HepG2 (cell line): Measurements from ENCODE around the gene CEP120. TPM values are rescaled to one million over a fixed set of nuclear protein-coding genes. Genes with fewer than 3 reads are reported as not detected.

ENCODE experiments used
- ATAC-seq: fragments of 200-7000 bp; cut with Tn5 transposase; 3 replicates; pipeline ENCODE4 v1.9.1; 2020; ENCODE audit warnings: mild to moderate bottlenecking, moderate library complexity
- BruUV-seq: library from RNA; stranded (reverse); fragments of 400-500 nt; replicated peaks from 2 replicates; lab custom pipeline; 2021; lab: Mats Ljungman, UMichigan
- CTCF ChIA-PET: fragments of 300-600 bp; formaldehyde crosslinking; extraction: SDS; loops from one replicate; lab custom pipeline; 2021; ENCODE audit warnings: low total read pairs, inconsistent platforms, low intra/inter-chr PET ratio; lab: Yijun Ruan, JAX
- POLR2A ChIA-PET: fragments of 350-600 bp; sonication (Branson Sonifier 250); formaldehyde crosslinking; loops from one replicate; lab custom pipeline; 2020; ENCODE audit warnings: antibody characterized with exemption, inconsistent platforms; lab: Yijun Ruan, JAX
- DNase-seq: peaks from one replicate; pipeline ENCODE4 v3.0.0-alpha.2; 2015; ENCODE audit warnings: low spot score
- FAIRE-seq: peaks from 3 replicates; lab custom pipeline; 2011; peaks lifted over from hg19 to GRCh38; lab: Jason Lieb, UNC
- H2AFZ ChIP-seq: one replicate; pipeline ENCODE4 v1.6.1; 2011; ENCODE audit warnings: low read length, inconsistent platforms
- H3K27ac ChIP-seq: fragments of 300-600 bp; 3 replicates; pipeline ENCODE4 v1.8.0; 2011; ENCODE audit warnings: mixed run types, mild to moderate bottlenecking, mixed read lengths, low read length, inconsistent platforms; ENCODE audit not compliant: insufficient read depth; ENCODE audit errors: extremely low read length
- H3K27me3 ChIP-seq, 2 experiments: fragments of 200-600 bp in 1 of 2; 2 replicates in 1 of 2; 3 replicates in 1 of 2; pipeline versions ENCODE4 v1.6.0 to v1.8.0; 2011; ENCODE audit warnings: low read length in 2 of 2, mild to moderate bottlenecking in 2 of 2, moderate library complexity in 2 of 2, inconsistent platforms in 1 of 2; ENCODE audit not compliant: insufficient read depth in 2 of 2, control insufficient read depth in 1 of 2
- H3K36me3 ChIP-seq, 2 experiments: fragments of 200-600 bp in 1 of 2; replicated peaks in 1 of 2; 2 replicates in 1 of 2; 3 replicates in 1 of 2; pipeline versions ENCODE4 v1.5.1 to v1.8.0; 2011; ENCODE audit warnings: low read length in 2 of 2, inconsistent platforms in 1 of 2; ENCODE audit not compliant: insufficient read depth in 2 of 2, control insufficient read depth in 1 of 2
- H3K4me1 ChIP-seq: 2 replicates; pipeline ENCODE4 v1.5.1; 2012; ENCODE audit warnings: low read length, inconsistent platforms; ENCODE audit not compliant: insufficient read depth
- H3K4me2 ChIP-seq: 2 replicates; pipeline ENCODE4 v1.6.0; 2011; ENCODE audit warnings: low read depth, low read length, inconsistent platforms
- H3K4me3 ChIP-seq, 3 experiments: fragments of 200-600 bp in 1 of 3; sonication (generic), shearing (Covaris generic) in 1 of 3; replicated peaks in 1 of 3; 2 replicates each; pipeline ENCODE4 v1.5.1; 2011 to 2016; ENCODE audit warnings: low read length in 3 of 3, inconsistent platforms in 2 of 3, low read depth in 2 of 3, mild to moderate bottlenecking in 2 of 3, control low read depth in 1 of 3, mixed read lengths in 1 of 3; ENCODE audit not compliant: insufficient read depth in 1 of 3
- H3K79me2 ChIP-seq: one replicate; pipeline ENCODE4 v1.6.1; 2011; ENCODE audit warnings: low read length, inconsistent platforms; ENCODE audit not compliant: insufficient read depth
- H3K9ac ChIP-seq: 2 replicates; pipeline ENCODE4 v1.6.0; 2011; ENCODE audit warnings: mild to moderate bottlenecking, low read depth, low read length, inconsistent platforms; ENCODE audit not compliant: insufficient read depth
- H3K9me3 ChIP-seq: 2 replicates; pipeline ENCODE4 v1.5.1; 2012; ENCODE audit warnings: mild to moderate bottlenecking, low read length
- H4K20me1 ChIP-seq: 2 replicates; pipeline ENCODE4 v1.6.0; 2011; ENCODE audit warnings: inconsistent platforms, mild to moderate bottlenecking, low read length, moderate library complexity; ENCODE audit not compliant: insufficient read depth
- CENPT ChIP-seq: sonication (generic); formaldehyde crosslinking; IDR thresholded peaks from 2 replicates; pipeline ENCODE4 v1.8.0; 2022; ENCODE audit warnings: low read depth, mild to moderate bottlenecking, moderate library complexity, missing genetic modification reagents
- ELF1 ChIP-seq: sonication (generic); formaldehyde crosslinking; IDR thresholded peaks from 2 replicates; pipeline ENCODE4 v1.4.0; 2020; ENCODE audit warnings: missing genetic modification reagents
- HMGXB3 ChIP-seq: sonication (generic); formaldehyde crosslinking; IDR thresholded peaks from 2 replicates; pipeline ENCODE4 v1.4.0; 2020; ENCODE audit warnings: missing genetic modification reagents, borderline replicate concordance
- KDM1A ChIP-seq: IDR thresholded peaks from 2 replicates; pipeline ENCODE4 v1.6.1; 2016; ENCODE audit warnings: missing compliant biosample characterization
- PPARG ChIP-seq: conservative IDR thresholded peaks from 2 replicates; pipeline ENCODE4 v1.6.1; 2016; ENCODE audit warnings: missing biosample characterization, missing genetic modification reagents
- RBFOX2 ChIP-seq: fragments of 200-400 bp; formaldehyde crosslinking; IDR thresholded peaks from 2 replicates; pipeline ENCODE4 v1.6.1; 2017; ENCODE audit warnings: low read depth, mild to moderate bottlenecking, low read length
- SAFB2 ChIP-seq: sonication (generic); formaldehyde crosslinking; IDR thresholded peaks from 2 replicates; pipeline ENCODE4 v1.5.1; 2020; ENCODE audit warnings: missing genetic modification reagents, low read depth, mild to moderate bottlenecking, borderline replicate concordance
- SIN3A ChIP-seq: IDR thresholded peaks from 2 replicates; pipeline ENCODE4 v1.6.1; 2011; ENCODE audit warnings: low read depth, mild to moderate bottlenecking, control low read depth, low read length, borderline replicate concordance
- ZBTB1 ChIP-seq: sonication (generic); formaldehyde crosslinking; IDR thresholded peaks from 2 replicates; pipeline ENCODE4 v1.4.0; 2020; ENCODE audit warnings: missing genetic modification reagents, borderline replicate concordance
- ZFP36L2 ChIP-seq: sonication (generic); formaldehyde crosslinking; IDR thresholded peaks from 2 replicates; pipeline ENCODE4 v1.4.0; 2020; ENCODE audit warnings: missing genetic modification reagents
- ZNF136 ChIP-seq: sonication (generic); formaldehyde crosslinking; IDR thresholded peaks from 2 replicates; pipeline ENCODE4 v1.8.1; 2022; ENCODE audit warnings: low read depth, mild to moderate bottlenecking, moderate library complexity, missing genetic modification reagents
- ZNF468 ChIP-seq: sonication (generic); formaldehyde crosslinking; IDR thresholded peaks from 2 replicates; pipeline ENCODE4 v1.8.0; 2022; ENCODE audit warnings: mild to moderate bottlenecking, moderate library complexity, missing genetic modification reagents
- ZNF552 ChIP-seq: sonication (generic); formaldehyde crosslinking; IDR thresholded peaks from 2 replicates; pipeline ENCODE4 v1.9.0; 2022; ENCODE audit warnings: missing genetic modification reagents, mild to moderate bottlenecking, borderline replicate concordance
- ZNF567 ChIP-seq: sonication (generic); formaldehyde crosslinking; IDR thresholded peaks from 2 replicates; pipeline ENCODE4 v1.8.1; 2023; ENCODE audit warnings: mild to moderate bottlenecking, missing genetic modification reagents, borderline replicate concordance
- ZNF782 ChIP-seq: sonication (generic); formaldehyde crosslinking; IDR thresholded peaks from 2 replicates; pipeline ENCODE4 v1.4.0; 2020; ENCODE audit warnings: missing genetic modification reagents, mild to moderate bottlenecking, borderline replicate concordance
- ZSCAN22 ChIP-seq: sonication (generic); formaldehyde crosslinking; IDR thresholded peaks from 2 replicates; pipeline ENCODE4 v1.4.0; 2020; ENCODE audit warnings: mild to moderate bottlenecking, missing genetic modification reagents
- WGBS: methylation state at CpG from one replicate; pipeline ENCODE4 v1.1.6; 2017; ENCODE audit warnings: low lambda C conversion rate; 5-methylcytosine and 5-hydroxymethylcytosine counted together
- in situ Hi-C: cut with HindIII; loops from 2 replicates; pipeline ENCODE4 v1.10.0; 2017; ENCODE audit warnings: low pct_unique_long_range_greater_than_20kb; ENCODE audit not compliant: extremely low pct_ligation_motif_present
- intact Hi-C: fragments of 100-400 bp; cut with micrococcal nuclease; formaldehyde crosslinking; loops from one replicate; pipeline ENCODE4 v1.10.0; 2022; ENCODE audit not compliant: unreplicated experiment
- polyA plus RNA-seq, 8 experiments: library from polyadenylated mRNA; depleted of rRNA in 3 of 8; stranded (reverse) in 7 of 8; unstranded in 1 of 8; fragments of >200 nt; fragmentation: Illumina TruSeq in 4 of 8; extraction: Trizol in 4 of 8; gene quantifications; 2 replicates each; pipeline versions ENCODE4 v1.2.1 to v1.2.3, GENCODE V29; 2011 to 2016; ENCODE audit warnings: low read depth in 4 of 8, missing spikeins in 1 of 8, mixed read lengths in 1 of 8; ENCODE audit not compliant: insufficient read depth in 1 of 8
- total RNA-seq, 5 experiments: library from RNA; depleted of rRNA; stranded (reverse); fragments of >200 nt; fragmentation: Illumina TruSeq; extraction: Trizol; gene quantifications; 2 replicates each; pipeline ENCODE4 v1.2.3, GENCODE V29; 2016; ENCODE audit warnings: low read depth in 1 of 5
- TF ChIP-seq, protein P1 (sequence below): sonication (generic); formaldehyde crosslinking; IDR thresholded peaks from 2 replicates; pipeline ENCODE4 v1.8.0; 2022; ENCODE audit warnings: mild to moderate bottlenecking, missing genetic modification reagents, moderate library complexity
- TF ChIP-seq, protein P2 (sequence below): sonication (generic); formaldehyde crosslinking; IDR thresholded peaks from 2 replicates; pipeline ENCODE4 v1.8.1; 2023; ENCODE audit warnings: mild to moderate bottlenecking, missing genetic modification reagents

Gene CEP120
- total and polyA plus RNA-seq, 2 of the 13 experiments (the other 11 are each of a cell fraction or from before 2014, with no cell fraction given) = 8.0 to 14.7 TPM

GRCh38 chr5:123351240-123351639 lies 72.0 kb downstream of the CEP120 start:
- H2AFZ ChIP-seq = no peak overlapping the region
- H4K20me1 ChIP-seq = no peaks in the 10 kb centered on the region
- intact Hi-C loops = no loop called here
- no peak for ATAC-seq
- no peak overlapping the region for H3K4me2 ChIP-seq
- H3K27me3 ChIP-seq = no peaks in the 10 kb centered on the region
- no peak overlapping the region for H3K4me3 ChIP-seq
- no peak overlapping the region for H3K9ac ChIP-seq
- in situ Hi-C loops = no loop called here
- FAIRE-seq = no peak
- TF ChIP-seq PPARG (CRISPR knock-in tag) (no peak), ZNF782 (CRISPR knock-in tag) (no peak), ZNF136 (CRISPR knock-in tag) (no peak), ZNF468 (no peak), KDM1A (CRISPR knock-in tag) (no peak), SAFB2 (CRISPR knock-in tag) (no peak), ELF1 (CRISPR knock-in tag) (no peak), ZNF552 (CRISPR knock-in tag) (no peak), ZBTB1 (no peak), RBFOX2 (no peak), ZNF567 (CRISPR knock-in tag) (no peak), ZFP36L2 (no peak), SIN3A (no peak), CENPT (CRISPR knock-in tag) (no peak), HMGXB3 (CRISPR knock-in tag) (no peak), ZSCAN22 (CRISPR knock-in tag) (no peak)
- TF ChIP-seq, protein P1, sequence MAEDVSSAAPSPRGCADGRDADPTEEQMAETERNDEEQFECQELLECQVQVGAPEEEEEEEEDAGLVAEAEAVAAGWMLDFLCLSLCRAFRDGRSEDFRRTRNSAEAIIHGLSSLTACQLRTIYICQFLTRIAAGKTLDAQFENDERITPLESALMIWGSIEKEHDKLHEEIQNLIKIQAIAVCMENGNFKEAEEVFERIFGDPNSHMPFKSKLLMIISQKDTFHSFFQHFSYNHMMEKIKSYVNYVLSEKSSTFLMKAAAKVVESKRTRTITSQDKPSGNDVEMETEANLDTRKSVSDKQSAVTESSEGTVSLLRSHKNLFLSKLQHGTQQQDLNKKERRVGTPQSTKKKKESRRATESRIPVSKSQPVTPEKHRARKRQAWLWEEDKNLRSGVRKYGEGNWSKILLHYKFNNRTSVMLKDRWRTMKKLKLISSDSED (CRISPR knock-in tag) = no peak
- TF ChIP-seq, protein P2, sequence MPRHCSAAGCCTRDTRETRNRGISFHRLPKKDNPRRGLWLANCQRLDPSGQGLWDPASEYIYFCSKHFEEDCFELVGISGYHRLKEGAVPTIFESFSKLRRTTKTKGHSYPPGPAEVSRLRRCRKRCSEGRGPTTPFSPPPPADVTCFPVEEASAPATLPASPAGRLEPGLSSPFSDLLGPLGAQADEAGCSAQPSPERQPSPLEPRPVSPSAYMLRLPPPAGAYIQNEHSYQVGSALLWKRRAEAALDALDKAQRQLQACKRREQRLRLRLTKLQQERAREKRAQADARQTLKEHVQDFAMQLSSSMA (CRISPR knock-in tag) = no peak
- DNase-seq = no peak
- no peaks in the 10 kb centered on the region for H3K4me1 ChIP-seq
- H3K36me3 ChIP-seq = peaks cover 0 to 13% of the 10 kb centered on the region in 2 experiments; a peak in 1 of 5 replicates
- H3K79me2 ChIP-seq = no peaks in the 10 kb centered on the region
- peaks cover 12% of the 10 kb centered on the region; the same call in 1 of the 2 replicates for H3K9me3 ChIP-seq
- no TSS peak for BruUV-seq
- 97% methylated on average over 1 of the region's 1 CpG for WGBS
- H3K27ac ChIP-seq = no peak overlapping the region
- ChIA-PET POLR2A (no interaction called here), CTCF (no interaction called here)
